ENCODE measurements around the gene CD247. TPM values are rescaled to one million over a fixed set of nuclear protein-coding genes. Genes with fewer than 3 reads are reported as not detected.
A peak's percentile ranks its signal among the peaks of the same experiment; 100 is the strongest.

Gene CD247
- total RNA-seq, 2 experiments from 2014 or later = 251 to 261 TPM

DNA sequence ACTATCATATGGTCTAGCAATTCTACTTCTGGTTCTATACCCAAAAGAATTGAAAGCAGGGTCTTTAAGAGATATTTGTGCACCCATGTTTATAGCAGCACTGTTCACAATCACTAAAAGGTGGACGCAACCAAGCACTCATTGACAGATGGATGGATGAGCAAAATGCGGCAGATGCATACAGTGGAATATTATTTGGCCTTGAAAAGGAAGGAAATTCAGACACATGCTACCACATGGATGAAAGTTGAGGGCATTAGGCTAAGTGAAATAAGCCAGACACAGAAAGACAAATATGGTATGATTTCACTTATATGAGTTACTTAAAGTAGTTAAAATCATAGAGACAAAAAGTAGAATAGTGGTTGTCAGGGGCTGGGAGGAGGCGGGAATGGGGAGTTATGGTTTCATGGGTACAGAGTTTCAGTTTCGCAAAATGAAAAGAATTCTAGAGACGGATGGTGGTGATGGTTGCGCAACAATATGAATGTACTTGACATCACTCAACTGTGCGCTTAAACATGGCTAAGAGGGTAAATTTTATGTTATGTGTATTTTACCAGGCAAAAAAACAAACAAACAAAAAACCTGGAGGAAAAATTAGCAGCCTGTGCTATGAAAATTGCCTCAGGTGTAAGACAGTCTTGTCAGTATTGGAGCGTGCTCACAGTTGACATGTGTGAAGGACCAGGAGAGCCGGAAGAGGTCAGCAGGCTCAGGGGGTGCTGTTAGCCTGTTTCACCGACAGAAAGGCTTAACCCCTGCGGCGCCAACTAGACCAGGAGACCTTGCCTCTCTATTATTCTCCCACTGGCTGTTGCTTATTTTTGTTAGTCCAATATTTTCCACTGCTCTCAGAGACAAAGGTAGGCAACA is 26.5 kb downstream of the CD247 start:
- ChIA-PET POLR2A (interaction anchor here (1.0 kb wide), 1 partner anchor 25 kb away, joined by 3 read pairs; no protein-coding TSS in a partner anchor), CTCF (interaction anchor here (0.9 to 3.0 kb wide), 5 partner anchors 9 to 24 kb away, joined by 3 to 11 read pairs (median 6); no protein-coding TSS in a partner anchor)
- peak overlapping the region; percentile 63 for H3K4me3 Mint-ChIP-seq
- peaks cover 94% of the 10 kb centered on the region for H3K4me1 Mint-ChIP-seq
- peak; percentile 70 for DNase-seq
- peaks cover 74% of the 10 kb centered on the region for H3K36me3 Mint-ChIP-seq (ENCODE audit: low read depth)
- H3K27me3 Mint-ChIP-seq = no peaks in the 10 kb centered on the region
- peak overlapping the region; percentile 92 for H3K27ac Mint-ChIP-seq
- H3K9me3 Mint-ChIP-seq = peaks cover 2% of the 10 kb centered on the region

DNA sequence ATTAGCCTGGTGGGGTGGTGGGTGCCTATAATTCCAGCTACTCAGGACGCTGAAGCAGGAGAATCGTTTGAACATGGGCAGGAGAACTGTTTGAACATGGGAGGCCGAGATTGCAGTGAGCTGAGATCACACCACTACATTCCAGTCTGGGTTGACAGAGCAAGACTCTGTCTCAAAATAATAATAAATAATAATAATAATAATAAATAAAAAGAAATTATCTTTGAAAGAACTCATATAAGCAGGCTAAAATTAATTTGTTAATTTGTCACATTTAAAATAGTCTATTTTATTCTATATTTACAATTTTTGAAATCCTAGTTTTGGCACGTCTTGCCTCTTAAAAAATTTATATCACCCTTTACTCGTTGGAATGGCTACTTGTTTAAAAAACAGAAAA is 27.6 kb downstream of the CD247 start:
- DNase-seq = no peak
- peak overlapping the region; percentile 37 for H3K4me3 Mint-ChIP-seq
- H3K4me1 Mint-ChIP-seq = peaks cover 94% of the 10 kb centered on the region
- H3K27me3 Mint-ChIP-seq = no peaks in the 10 kb centered on the region
- peaks cover 2% of the 10 kb centered on the region for H3K9me3 Mint-ChIP-seq
- ChIA-PET CTCF (interaction anchor here (1.4 kb wide), 1 partner anchor 8 kb away, joined by 3 read pairs; no protein-coding TSS in a partner anchor), POLR2A (interaction anchor here (0.7 kb wide), 1 partner anchor 39 kb away, joined by 6 read pairs; no protein-coding TSS in a partner anchor)
- peaks cover 74% of the 10 kb centered on the region for H3K36me3 Mint-ChIP-seq (ENCODE audit: low read depth)
- peak overlapping the region; percentile 92 for H3K27ac Mint-ChIP-seq

DNA sequence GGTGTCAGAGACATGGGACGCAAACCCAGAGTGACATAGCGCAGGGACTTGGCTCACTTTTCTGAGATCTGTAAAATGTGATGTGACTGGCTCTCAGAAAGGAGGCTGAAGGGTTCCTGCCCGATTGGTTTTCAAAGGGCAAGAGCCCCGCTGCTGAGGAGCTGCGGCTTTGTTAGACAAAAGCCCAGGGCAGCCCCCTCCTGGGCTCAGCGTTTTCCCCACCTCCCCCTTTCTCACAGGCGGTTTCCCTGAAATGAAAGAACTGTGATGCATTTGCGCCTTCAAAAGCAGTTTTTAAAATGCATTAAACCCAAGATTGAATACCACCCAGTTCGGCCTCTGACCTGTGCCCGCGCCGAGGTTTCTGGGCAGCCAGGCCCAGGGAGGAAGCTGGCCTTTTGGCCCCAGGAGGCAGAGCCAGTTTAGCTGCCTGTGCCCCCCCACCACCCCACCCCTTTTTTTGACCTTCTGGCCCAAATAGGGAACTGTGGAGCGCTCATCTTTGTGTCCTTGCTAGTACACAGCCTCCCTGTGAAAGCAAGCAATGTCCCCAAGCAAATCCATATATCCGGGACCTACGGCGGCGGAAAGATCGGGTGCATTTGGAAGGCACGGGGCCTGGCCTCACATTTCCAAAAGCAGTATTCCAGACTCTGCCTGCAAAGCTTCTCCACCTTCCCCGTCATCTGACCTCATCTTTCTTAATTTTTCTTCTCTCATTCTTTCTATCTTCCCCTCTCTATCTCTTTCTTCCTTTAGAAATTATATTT is 28.6 kb downstream of the CD247 start:
- Mint-ChIP-seq H3K27ac (peak overlapping the region; percentile 87), H3K4me1 (peaks cover 94% of the 10 kb centered on the region), H3K9me3 (peaks cover 2% of the 10 kb centered on the region), H3K36me3 (ENCODE audit: low read depth) (peaks cover 73% of the 10 kb centered on the region), H3K27me3 (no peaks in the 10 kb centered on the region), H3K4me3 (peak overlapping the region; percentile 64)
- ChIA-PET CTCF (interaction anchor here (0.7 to 1.8 kb wide), 4 partner anchors 9 to 199 kb away, joined by 3 to 5 read pairs (median 4); no protein-coding TSS in a partner anchor), POLR2A (no interaction called here)
- DNase-seq = peak; percentile 49

DNA sequence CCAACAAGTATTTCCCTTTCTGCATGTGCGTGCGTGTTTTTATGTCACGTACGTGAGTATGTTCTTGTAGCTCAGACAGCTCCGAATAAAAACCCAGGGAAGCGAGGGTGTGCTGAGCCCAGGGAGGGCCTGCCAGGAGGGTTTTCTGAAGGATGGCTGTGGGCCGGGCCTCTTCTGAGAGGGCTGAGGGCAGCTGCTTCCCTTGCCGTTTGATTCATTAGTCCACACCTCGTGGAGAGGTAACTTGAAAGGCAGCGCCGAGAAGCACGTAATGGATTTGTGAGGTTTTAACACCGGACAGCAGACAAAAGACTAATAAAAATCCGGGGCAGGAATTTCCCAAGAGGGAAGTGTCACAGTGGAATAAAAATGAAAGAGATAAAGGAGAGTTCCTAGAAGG is 29.5 kb downstream of the CD247 start:
- no peaks in the 10 kb centered on the region for H3K27me3 Mint-ChIP-seq
- CTCF ChIA-PET = interaction anchor here (1.1 to 5.0 kb wide), 5 partner anchors 8 to 52 kb away, joined by 4 to 21 read pairs (median 5); no protein-coding TSS in a partner anchor
- POLR2A ChIA-PET = no interaction called here
- peaks cover 94% of the 10 kb centered on the region for H3K4me1 Mint-ChIP-seq
- peaks cover 2% of the 10 kb centered on the region for H3K9me3 Mint-ChIP-seq
- H3K4me3 Mint-ChIP-seq = peak overlapping the region; percentile 42
- peaks cover 70% of the 10 kb centered on the region for H3K36me3 Mint-ChIP-seq (ENCODE audit: low read depth)
- peak overlapping the region; percentile 82 for H3K27ac Mint-ChIP-seq
- DNase-seq = no peak

DNA sequence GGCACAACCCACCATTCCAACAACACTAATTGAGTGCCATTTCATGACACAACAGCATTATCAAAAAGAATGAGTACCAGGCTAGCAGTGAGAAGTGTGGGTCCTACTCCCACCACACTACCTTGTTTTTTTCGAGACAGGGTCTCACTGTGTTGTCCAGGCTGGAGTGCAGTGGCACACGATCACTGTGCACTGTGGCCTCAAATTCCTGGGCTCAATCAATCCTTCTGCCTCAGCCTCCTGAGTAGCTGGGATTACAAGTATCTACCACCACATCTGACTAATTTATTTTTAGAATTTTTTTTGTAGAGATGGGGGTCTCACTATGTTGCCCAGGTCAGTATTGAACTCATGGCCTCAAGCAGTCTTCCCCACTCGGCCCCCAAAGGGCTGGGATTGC is 30.7 kb downstream of the CD247 start:
- POLR2A ChIA-PET = no interaction called here
- peaks cover 95% of the 10 kb centered on the region for H3K4me1 Mint-ChIP-seq
- no peak overlapping the region for H3K27ac Mint-ChIP-seq
- CTCF ChIA-PET = interaction anchor here (0.7 to 5.0 kb wide), 5 partner anchors 11 to 57 kb away, joined by 3 to 21 read pairs (median 3); no protein-coding TSS in a partner anchor
- no peaks in the 10 kb centered on the region for H3K27me3 Mint-ChIP-seq
- peaks cover 2% of the 10 kb centered on the region for H3K9me3 Mint-ChIP-seq
- no peak for DNase-seq
- peaks cover 73% of the 10 kb centered on the region for H3K36me3 Mint-ChIP-seq (ENCODE audit: low read depth)
- no peak overlapping the region for H3K4me3 Mint-ChIP-seq

DNA sequence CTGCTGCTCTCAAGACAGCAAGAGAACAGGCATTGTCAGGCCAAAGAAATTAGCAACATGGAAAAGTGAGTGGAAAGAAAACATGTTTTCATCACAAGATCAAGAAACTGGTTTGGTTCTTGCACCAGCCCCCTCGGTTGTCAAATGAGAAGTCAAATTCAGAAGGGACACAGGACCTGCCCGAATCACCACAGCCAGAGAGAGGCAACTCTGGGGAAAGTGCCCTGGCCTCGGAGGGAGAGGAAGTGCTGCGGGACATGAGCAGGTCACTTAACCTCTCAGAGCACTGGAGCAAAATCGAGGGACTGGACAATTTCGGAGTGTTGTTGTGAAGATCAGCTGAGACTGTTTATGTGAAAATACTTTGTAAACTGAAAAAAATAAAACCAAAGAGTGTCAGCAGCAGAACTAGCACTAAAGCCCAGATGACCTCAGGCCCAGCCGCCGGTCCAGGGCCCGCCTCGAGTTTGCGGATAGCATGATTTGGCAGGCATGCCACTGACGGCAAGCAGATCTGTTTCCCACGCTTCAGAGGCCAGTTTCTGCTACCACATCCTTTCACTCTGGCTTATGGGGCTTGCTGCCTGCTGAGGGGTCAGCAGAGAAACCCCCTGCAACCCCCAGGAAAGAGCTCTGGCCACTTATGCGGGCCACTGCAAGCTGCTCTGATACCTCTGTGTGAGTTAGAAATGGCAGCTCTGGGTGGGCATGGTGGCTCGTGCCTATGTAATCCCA is 32.1 kb downstream of the CD247 start:
- peak overlapping the region; percentile 28 for H3K4me3 Mint-ChIP-seq
- peak overlapping the region; percentile 90 for H3K27ac Mint-ChIP-seq
- DNase-seq = no peak
- ChIA-PET POLR2A (interaction anchor here (0.5 kb wide), 1 partner anchor 17 kb away, joined by 4 read pairs; no protein-coding TSS in a partner anchor), CTCF (interaction anchor here (1.4 to 5.0 kb wide), 6 partner anchors 8 to 47 kb away, joined by 3 to 21 read pairs (median 5); no protein-coding TSS in a partner anchor)
- peaks cover 95% of the 10 kb centered on the region for H3K4me1 Mint-ChIP-seq
- no peaks in the 10 kb centered on the region for H3K9me3 Mint-ChIP-seq
- peaks cover 76% of the 10 kb centered on the region for H3K36me3 Mint-ChIP-seq (ENCODE audit: low read depth)
- no peaks in the 10 kb centered on the region for H3K27me3 Mint-ChIP-seq

DNA sequence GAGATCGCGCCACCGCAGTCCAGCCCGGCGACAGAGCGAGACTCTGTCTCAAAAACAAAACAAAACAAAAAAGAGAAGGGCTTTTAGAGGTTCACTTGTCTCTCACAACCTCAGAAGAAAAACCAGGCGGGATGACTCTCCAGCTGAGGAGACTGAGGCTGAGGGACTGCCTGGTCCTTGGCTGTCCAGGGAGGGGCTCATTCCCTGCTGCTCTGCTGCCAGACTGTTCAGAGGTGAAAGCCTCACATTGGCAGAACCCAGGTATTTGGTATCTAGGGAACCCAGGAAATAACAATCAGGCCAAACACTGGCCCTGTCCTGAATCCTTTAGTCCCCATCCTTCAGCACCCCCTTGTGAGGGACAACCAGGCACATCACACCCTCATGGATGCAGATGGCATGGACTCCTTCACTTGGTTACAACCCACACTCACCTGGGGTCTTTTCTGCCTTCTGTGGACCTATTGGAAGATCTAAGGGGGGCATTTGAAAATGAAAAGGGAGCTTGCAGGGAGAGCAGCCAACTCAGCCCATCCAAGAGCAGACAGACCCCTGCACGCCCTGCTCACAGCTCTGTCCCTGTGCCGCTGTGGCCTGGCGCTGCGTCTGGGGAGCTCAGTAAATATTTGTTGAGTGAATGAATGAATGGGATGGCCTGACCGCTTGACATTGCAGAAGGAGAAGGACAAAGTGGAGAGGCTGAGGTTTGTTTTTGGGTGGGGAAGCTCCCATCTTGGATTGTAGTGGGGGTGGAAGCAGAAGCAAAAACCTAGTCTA is 33.4 kb downstream of the CD247 start:
- Mint-ChIP-seq H3K4me1 (peaks cover 96% of the 10 kb centered on the region), H3K27ac (peak overlapping the region; percentile 90), H3K36me3 (ENCODE audit: low read depth) (peaks cover 83% of the 10 kb centered on the region), H3K27me3 (no peaks in the 10 kb centered on the region), H3K9me3 (no peaks in the 10 kb centered on the region), H3K4me3 (peak overlapping the region; percentile 43)
- ChIA-PET CTCF (interaction anchor here (1.1 to 5.0 kb wide), 13 partner anchors 8 to 218 kb away, joined by 3 to 21 read pairs (median 4); no protein-coding TSS in a partner anchor), POLR2A (no interaction called here)
- no peak for DNase-seq

DNA sequence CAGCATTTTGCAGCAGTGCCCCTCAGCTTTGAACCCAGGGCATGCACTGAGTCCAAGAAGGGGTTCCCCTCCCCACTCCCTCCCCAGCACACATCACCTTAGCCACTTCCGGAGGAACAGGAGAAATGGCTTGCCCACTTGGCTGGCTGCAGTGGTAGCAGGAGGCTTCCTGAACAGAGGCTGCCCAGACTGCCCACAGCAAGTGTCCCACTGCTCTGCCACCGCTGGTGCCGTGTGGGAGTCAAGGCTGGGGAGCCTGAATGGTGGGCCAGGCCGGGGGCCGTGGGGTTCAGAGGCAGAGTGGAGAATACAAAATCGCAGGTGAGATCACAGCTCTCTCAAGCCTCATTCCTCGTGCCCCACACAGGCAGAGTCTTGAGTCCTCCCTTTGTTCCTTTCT is 34.5 kb downstream of the CD247 start:
- Mint-ChIP-seq H3K36me3 (ENCODE audit: low read depth) (peaks cover 86% of the 10 kb centered on the region), H3K27ac (peak overlapping the region; percentile 90), H3K4me1 (peaks cover 97% of the 10 kb centered on the region), H3K9me3 (no peaks in the 10 kb centered on the region), H3K4me3 (peak overlapping the region; percentile 43), H3K27me3 (no peaks in the 10 kb centered on the region)
- ChIA-PET POLR2A (interaction anchor here (0.7 kb wide), 1 partner anchor 17 kb away, joined by 3 read pairs; no protein-coding TSS in a partner anchor), CTCF (interaction anchor here (0.7 to 1.9 kb wide), 10 partner anchors 9 to 52 kb away, joined by 3 to 7 read pairs (median 3); no protein-coding TSS in a partner anchor)
- no peak for DNase-seq

DNA sequence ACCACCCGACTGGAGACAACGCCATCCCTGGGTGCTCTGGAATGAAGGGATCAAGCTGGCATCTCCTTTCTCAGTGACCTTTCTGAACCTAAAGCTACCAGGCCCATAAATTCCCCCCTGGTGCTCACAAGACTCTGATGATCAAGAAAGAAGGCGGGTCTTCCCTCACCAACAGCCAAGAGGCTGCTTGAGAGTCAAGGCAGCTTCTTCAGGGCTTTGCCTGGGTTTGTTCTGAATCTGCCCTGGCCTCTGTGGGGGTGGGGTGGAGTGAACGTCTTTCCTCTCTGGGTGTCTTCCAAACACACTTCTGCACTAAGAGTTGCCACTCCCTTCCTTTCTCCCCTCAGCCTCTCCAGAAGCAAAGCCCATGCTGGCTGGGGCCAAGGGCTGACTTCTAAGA is 36.1 kb downstream of the CD247 start:
- CTCF ChIA-PET = no interaction called here
- H3K36me3 Mint-ChIP-seq (ENCODE audit: low read depth) = peaks cover 87% of the 10 kb centered on the region
- POLR2A ChIA-PET = interaction anchor here (0.9 kb wide), 1 partner anchor 33 kb away, joined by 3 read pairs; no protein-coding TSS in a partner anchor

DNA sequence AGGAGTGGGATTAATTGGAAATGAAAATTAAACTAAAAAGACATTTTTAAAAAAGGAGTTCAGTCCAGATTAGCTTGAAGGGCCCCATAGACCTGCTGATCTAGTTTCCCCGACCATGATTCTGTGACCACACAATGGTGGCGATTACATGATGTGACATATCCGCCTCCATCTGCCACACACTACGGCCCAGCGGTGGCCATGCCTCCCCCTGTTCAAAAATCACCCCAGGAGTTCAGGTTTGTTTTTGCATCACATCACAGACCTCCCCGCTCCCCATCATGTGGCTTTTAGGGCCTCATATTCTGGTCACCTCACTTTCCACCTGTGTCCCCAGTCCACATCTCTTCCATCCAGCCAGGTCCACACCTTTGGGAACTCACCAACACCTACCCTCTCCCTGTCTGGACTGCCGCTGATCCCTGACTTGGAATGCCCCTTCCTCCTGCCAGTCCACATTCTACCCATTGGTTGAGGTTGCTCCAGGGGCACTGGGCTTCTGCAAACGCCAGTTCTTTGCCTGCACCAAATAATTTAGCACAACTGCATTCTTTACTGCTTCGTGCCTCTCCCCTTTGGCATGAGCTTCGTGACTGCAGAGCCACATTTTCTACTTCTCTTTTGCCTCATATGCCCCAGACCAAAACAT is 38.9 kb downstream of the CD247 start:
- no peak for DNase-seq
- Mint-ChIP-seq H3K36me3 (ENCODE audit: low read depth) (peaks cover 77% of the 10 kb centered on the region), H3K4me3 (no peak overlapping the region), H3K27ac (peak overlapping the region; percentile 71), H3K27me3 (no peaks in the 10 kb centered on the region), H3K4me1 (peaks cover 91% of the 10 kb centered on the region), H3K9me3 (peaks cover 5% of the 10 kb centered on the region)
- CTCF ChIA-PET = interaction anchor here (1.2 to 1.9 kb wide), 4 partner anchors 14 to 64 kb away, joined by 3 to 7 read pairs (median 5); no protein-coding TSS in a partner anchor
- POLR2A ChIA-PET = no interaction called here

More for the DNA sequence above, 36.1 kb downstream of the CD247 start:
- Mint-ChIP-seq H3K27me3 (no peaks in the 10 kb centered on the region), H3K9me3 (no peaks in the 10 kb centered on the region), H3K4me1 (peaks cover 97% of the 10 kb centered on the region), H3K27ac (peak overlapping the region; percentile 90), H3K4me3 (peak overlapping the region; percentile 59)
- DNase-seq = peak; percentile 69

DNA sequence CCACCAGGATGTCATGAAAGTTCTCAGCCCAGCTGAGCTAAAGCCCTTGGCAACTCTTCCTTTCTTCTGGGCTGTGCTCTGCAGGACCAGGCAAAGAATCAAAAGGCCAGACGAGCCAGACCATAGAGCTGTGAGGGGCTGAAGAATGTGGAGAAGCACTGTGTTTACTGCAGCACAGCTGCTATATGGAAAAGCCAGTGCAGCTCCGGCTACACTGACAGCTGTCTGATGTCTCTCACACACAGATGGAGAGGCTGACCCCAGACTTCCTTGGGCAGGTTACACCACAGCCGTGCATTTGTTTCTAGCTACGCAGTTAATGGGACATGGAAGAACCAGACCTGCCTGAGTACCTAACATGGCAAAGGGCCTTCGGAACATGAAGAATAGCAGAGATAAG is 40.3 kb downstream of the CD247 start:
- H3K9me3 Mint-ChIP-seq = peaks cover 5% of the 10 kb centered on the region
- H3K27me3 Mint-ChIP-seq = no peaks in the 10 kb centered on the region
- peaks cover 91% of the 10 kb centered on the region for H3K4me1 Mint-ChIP-seq
- peaks cover 81% of the 10 kb centered on the region for H3K36me3 Mint-ChIP-seq (ENCODE audit: low read depth)
- POLR2A ChIA-PET = no interaction called here
- H3K4me3 Mint-ChIP-seq = no peak overlapping the region
- CTCF ChIA-PET = interaction anchor here (1.1 to 4.0 kb wide), 5 partner anchors 9 to 38 kb away, joined by 3 to 21 read pairs (median 5); no protein-coding TSS in a partner anchor
- H3K27ac Mint-ChIP-seq = peak overlapping the region; percentile 2
- no peak for DNase-seq

All from activated CD4-positive, alpha-beta T cell treated with anti-CD3 and anti-CD28 coated beads, Interleukin-2, amount 10 ng/mL, durations not matched to agents 7 days and 5 days (primary cell).